ENCODE data around the gene CNTLN. TPM values are rescaled to one million over a fixed set of nuclear protein-coding genes. Genes with fewer than 3 reads are reported as not detected.
"Not testable (repeated sequence)": the region's sequence is repeated elsewhere in the genome, so short reads cannot be mapped to it uniquely, and the experiment has no call there.

Gene CNTLN
- total RNA-seq, 1 donor from 2014 or later = 9.4 TPM

GRCh38 chr9:17294822-17295624, 160.2 kb downstream of the CNTLN start:
- no peak for DNase-seq (ENCODE audit: extremely low read depth, low read depth, low spot score)

- no peak for DNase-seq (ENCODE audit: extremely low read depth, low read depth, low spot score)
Measured at GRCh38 chr9:17315341-17315740, 180.5 kb downstream of the CNTLN start.

GRCh38 chr9:17318821-17319320, 184.0 kb downstream of the CNTLN start:
- no peak for DNase-seq (ENCODE audit: extremely low read depth, low read depth, low spot score)

GRCh38 chr9:17319864-17320263, 185.0 kb downstream of the CNTLN start:
- DNase-seq (ENCODE audit: extremely low read depth, low read depth, low spot score) = no peak

GRCh38 chr9:17322882-17323864, 188.3 kb downstream of the CNTLN start:
- no peak for DNase-seq (ENCODE audit: extremely low read depth, low read depth, low spot score)

- DNase-seq (ENCODE audit: extremely low read depth, low read depth, low spot score) = no peak
Measured at GRCh38 chr9:17328331-17328730, 193.5 kb downstream of the CNTLN start.

- no peak for DNase-seq (ENCODE audit: extremely low read depth, low read depth, low spot score)
Measured at GRCh38 chr9:17330097-17330496, 195.3 kb downstream of the CNTLN start.

- DNase-seq (ENCODE audit: extremely low read depth, low read depth, low spot score) = no peak
Measured at GRCh38 chr9:17332115-17332514, 197.3 kb downstream of the CNTLN start.

GRCh38 chr9:17339156-17339555, 204.3 kb downstream of the CNTLN start:
- DNase-seq (ENCODE audit: extremely low read depth, low read depth, low spot score) = no peak

GRCh38 chr9:17342696-17343095, 207.9 kb downstream of the CNTLN start:
- no peak for DNase-seq (ENCODE audit: extremely low read depth, low read depth, low spot score)

GRCh38 chr9:17349831-17350230, 215.0 kb downstream of the CNTLN start:
- DNase-seq (ENCODE audit: extremely low read depth, low read depth, low spot score) = no peak

GRCh38 chr9:17354006-17354405, 219.2 kb downstream of the CNTLN start:
- DNase-seq (ENCODE audit: extremely low read depth, low read depth, low spot score) = not testable (repeated sequence)

GRCh38 chr9:17361378-17361777, 226.5 kb downstream of the CNTLN start:
- no peak for DNase-seq (ENCODE audit: extremely low read depth, low read depth, low spot score)

GRCh38 chr9:17367035-17367434, 232.2 kb downstream of the CNTLN start:
- no peak for DNase-seq (ENCODE audit: extremely low read depth, low read depth, low spot score)

GRCh38 chr9:17380126-17380861, 245.5 kb downstream of the CNTLN start:
- DNase-seq (ENCODE audit: extremely low read depth, low read depth, low spot score) = no peak

GRCh38 chr9:17387565-17387964, 252.7 kb downstream of the CNTLN start:
- no peak for DNase-seq (ENCODE audit: extremely low read depth, low read depth, low spot score)

- DNase-seq (ENCODE audit: extremely low read depth, low read depth, low spot score) = no peak
Measured at GRCh38 chr9:17389026-17389425, 254.2 kb downstream of the CNTLN start.

GRCh38 chr9:17394881-17395510, 260.2 kb downstream of the CNTLN start:
- no peak for DNase-seq (ENCODE audit: extremely low read depth, low read depth, low spot score)

GRCh38 chr9:17397166-17397728, 262.4 kb downstream of the CNTLN start:
- not testable (repeated sequence) for DNase-seq (ENCODE audit: extremely low read depth, low read depth, low spot score)

- DNase-seq (ENCODE audit: extremely low read depth, low read depth, low spot score) = no peak
Measured at GRCh38 chr9:17398350-17398749, 263.5 kb downstream of the CNTLN start.

Data from glomerular endothelial cell (primary cell).